ENCODE results near the gene PRDM4. TPM values are rescaled to one million over a fixed set of nuclear protein-coding genes. Genes with fewer than 3 reads are reported as not detected.

Gene PRDM4
- total and polyA plus RNA-seq, 2 of the 4 experiments (the other 2 are of a cell fraction) = 20.1 to 26.7 TPM

DNA sequence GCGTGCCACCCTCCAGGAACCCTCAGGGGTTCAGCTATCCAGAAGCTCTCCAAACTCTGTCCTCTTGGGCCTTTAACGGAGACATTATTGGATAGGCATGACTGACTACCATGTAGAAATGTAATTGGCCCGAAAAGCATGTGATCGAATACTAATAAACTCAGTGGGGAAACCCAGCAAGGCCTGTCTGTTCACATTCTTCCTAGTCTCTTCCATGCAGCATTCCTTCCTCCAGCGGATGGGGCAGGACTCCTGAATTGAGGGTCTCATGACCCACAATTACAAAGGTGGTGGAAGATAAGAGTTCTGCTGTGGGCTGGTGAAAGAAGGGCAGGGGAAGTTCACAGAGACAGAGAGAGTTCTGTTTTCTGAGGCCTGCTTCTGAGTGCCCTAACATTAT is 6.5 kb upstream of the PRDM4 start:
- no TSS peak for BruUV-seq (replicated peaks)
- Histone ChIP-seq H3K27ac (ENCODE audit: insufficient read depth, low read length) (no peak overlapping the region), H2BK15ac (ENCODE audit: low read depth, low read length) (no peak overlapping the region), H3K56ac (ENCODE audit: extremely low read depth, insufficient read depth, low read length) (no peak overlapping the region), H2AK9ac (replicated peaks; ENCODE audit: low read depth, low read length, poor library complexity) (no peak overlapping the region), H3K79me1 (ENCODE audit: low read depth in 1 of 2, low read length in 2 of 2) (no peaks in the 10 kb centered on the region), H4K5ac (ENCODE audit: low read depth, low read length) (no peak overlapping the region), H3K4me2 (ENCODE audit: low read depth, low read length) (no peak overlapping the region), H3K14ac (replicated peaks; ENCODE audit: low read depth, low read length) (no peak overlapping the region), H4K20me1 (ENCODE audit: insufficient read depth, low read length) (no peaks in the 10 kb centered on the region), H3K18ac (ENCODE audit: low read depth, low read length) (no peak overlapping the region), H3K23ac (ENCODE audit: low read depth, low read length) (no peak overlapping the region), H3K27me3 (ENCODE audit: control insufficient read depth, insufficient read depth, low read length) (peaks cover 7% of the 10 kb centered on the region), H4K8ac (ENCODE audit: low read depth in 2 of 2, low read length in 2 of 2) (no peak overlapping the region), H3K4me3 (ENCODE audit: insufficient read depth, low read depth, low read length) (no peak overlapping the region), H3K9ac (ENCODE audit: low read depth, low read length) (no peak overlapping the region), H2BK20ac (ENCODE audit: low read depth, low read length) (no peak overlapping the region), H2BK120ac (ENCODE audit: low read depth, low read length) (no peak overlapping the region), H3K9me3 (ENCODE audit: control insufficient read depth, insufficient read depth, low read length) (no peaks in the 10 kb centered on the region), H3K9me1 (ENCODE audit: insufficient read depth, low read length) (no peaks in the 10 kb centered on the region), H2AFZ (replicated peaks; ENCODE audit: low read length, poor library complexity) (no peak overlapping the region), H3K36me3 (ENCODE audit: control insufficient read depth, insufficient read depth, low read length) (no peaks in the 10 kb centered on the region), H2BK5ac (ENCODE audit: low read depth, low read length, poor library complexity, severe bottlenecking) (no peak overlapping the region), H2AK5ac (ENCODE audit: low read depth, low read length) (no peak overlapping the region), H3K4me1 (ENCODE audit: control insufficient read depth, insufficient read depth, low read length) (no peaks in the 10 kb centered on the region), H4K91ac (ENCODE audit: insufficient read depth, low read depth, low read length) (no peak overlapping the region), H3K4ac (ENCODE audit: low read depth, low read length) (no peak overlapping the region)
- dilution Hi-C loops (cut with HindIII; ENCODE audit: low sequenced_read_pairs, unreplicated experiment) = no loop called here
- POLR2A ChIA-PET (ENCODE audit: unreplicated experiment) = no interaction called here
- CTCF ChIA-PET = interaction anchor here (0.6 kb wide), 1 partner anchor 373 kb away, joined by 4 read pairs; no protein-coding TSS in a partner anchor
- TF ChIP-seq NFE2L2 (IDR thresholded peaks at IDR 0.05; ENCODE audit: low read depth, low read length) = no peak
- TF ChIP-seq FOS (IDR thresholded peaks at IDR 0.05; ENCODE audit: low read depth, low read length) = no peak
- no peak for TF ChIP-seq RCOR1 (IDR thresholded peaks at IDR 0.05; ENCODE audit: insufficient replicate concordance, low read length)
- TF ChIP-seq MAFK (IDR thresholded peaks at IDR 0.05; ENCODE audit: low read depth, low read length) = no peak
- no peak for TF ChIP-seq POLR2A (IDR thresholded peaks at IDR 0.05; ENCODE audit: low read depth, low read length)
- no peak for TF ChIP-seq SMC3 (IDR thresholded peaks at IDR 0.05; ENCODE audit: low read depth, low read length)
- TF ChIP-seq, protein P1, sequence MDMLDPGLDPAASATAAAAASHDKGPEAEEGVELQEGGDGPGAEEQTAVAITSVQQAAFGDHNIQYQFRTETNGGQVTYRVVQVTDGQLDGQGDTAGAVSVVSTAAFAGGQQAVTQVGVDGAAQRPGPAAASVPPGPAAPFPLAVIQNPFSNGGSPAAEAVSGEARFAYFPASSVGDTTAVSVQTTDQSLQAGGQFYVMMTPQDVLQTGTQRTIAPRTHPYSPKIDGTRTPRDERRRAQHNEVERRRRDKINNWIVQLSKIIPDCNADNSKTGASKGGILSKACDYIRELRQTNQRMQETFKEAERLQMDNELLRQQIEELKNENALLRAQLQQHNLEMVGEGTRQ (IDR thresholded peaks at IDR 0.05; ENCODE audit: low read depth, low read length) = no peak
- no peak for TF ChIP-seq RFX5 (IDR thresholded peaks at IDR 0.05; ENCODE audit: low read depth, low read length)
- TF ChIP-seq, protein P2, sequence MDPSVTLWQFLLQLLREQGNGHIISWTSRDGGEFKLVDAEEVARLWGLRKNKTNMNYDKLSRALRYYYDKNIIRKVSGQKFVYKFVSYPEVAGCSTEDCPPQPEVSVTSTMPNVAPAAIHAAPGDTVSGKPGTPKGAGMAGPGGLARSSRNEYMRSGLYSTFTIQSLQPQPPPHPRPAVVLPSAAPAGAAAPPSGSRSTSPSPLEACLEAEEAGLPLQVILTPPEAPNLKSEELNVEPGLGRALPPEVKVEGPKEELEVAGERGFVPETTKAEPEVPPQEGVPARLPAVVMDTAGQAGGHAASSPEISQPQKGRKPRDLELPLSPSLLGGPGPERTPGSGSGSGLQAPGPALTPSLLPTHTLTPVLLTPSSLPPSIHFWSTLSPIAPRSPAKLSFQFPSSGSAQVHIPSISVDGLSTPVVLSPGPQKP (IDR thresholded peaks at IDR 0.05; ENCODE audit: borderline replicate concordance, low read depth, low read length) = no peak
- no peak for TF ChIP-seq MXI1 (IDR thresholded peaks at IDR 0.05; ENCODE audit: borderline replicate concordance, low read depth, low read length)
- TF ChIP-seq MAZ (IDR thresholded peaks at IDR 0.05; ENCODE audit: borderline replicate concordance, low read depth, low read length) = no peak
- TF ChIP-seq, protein P3, sequence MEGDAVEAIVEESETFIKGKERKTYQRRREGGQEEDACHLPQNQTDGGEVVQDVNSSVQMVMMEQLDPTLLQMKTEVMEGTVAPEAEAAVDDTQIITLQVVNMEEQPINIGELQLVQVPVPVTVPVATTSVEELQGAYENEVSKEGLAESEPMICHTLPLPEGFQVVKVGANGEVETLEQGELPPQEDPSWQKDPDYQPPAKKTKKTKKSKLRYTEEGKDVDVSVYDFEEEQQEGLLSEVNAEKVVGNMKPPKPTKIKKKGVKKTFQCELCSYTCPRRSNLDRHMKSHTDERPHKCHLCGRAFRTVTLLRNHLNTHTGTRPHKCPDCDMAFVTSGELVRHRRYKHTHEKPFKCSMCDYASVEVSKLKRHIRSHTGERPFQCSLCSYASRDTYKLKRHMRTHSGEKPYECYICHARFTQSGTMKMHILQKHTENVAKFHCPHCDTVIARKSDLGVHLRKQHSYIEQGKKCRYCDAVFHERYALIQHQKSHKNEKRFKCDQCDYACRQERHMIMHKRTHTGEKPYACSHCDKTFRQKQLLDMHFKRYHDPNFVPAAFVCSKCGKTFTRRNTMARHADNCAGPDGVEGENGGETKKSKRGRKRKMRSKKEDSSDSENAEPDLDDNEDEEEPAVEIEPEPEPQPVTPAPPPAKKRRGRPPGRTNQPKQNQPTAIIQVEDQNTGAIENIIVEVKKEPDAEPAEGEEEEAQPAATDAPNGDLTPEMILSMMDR (conservative IDR thresholded peaks at IDR 0.05; ENCODE audit: low read depth, low read length) = no peak
- no peak for TF ChIP-seq CHD1 (IDR thresholded peaks at IDR 0.05; ENCODE audit: low read depth, low read length)
- no peak for TF ChIP-seq BHLHE40 (IDR thresholded peaks at IDR 0.05; ENCODE audit: low read depth, low read length)
- TF ChIP-seq CEBPB (IDR thresholded peaks at IDR 0.05; ENCODE audit: low read depth, low read length) = no peak
- TF ChIP-seq RAD21 (IDR thresholded peaks at IDR 0.05; ENCODE audit: low read length) = no peak
- intact Hi-C loops (cut with micrococcal nuclease) = no loop called here
- ATAC-seq (ENCODE audit: low read depth) (no peak), DNase-seq (no peak)
- WGBS, 2 experiments (ENCODE audit: extremely low coverage in 2 of 2, insufficient read length in 1 of 2) = no CpG with 5 or more reads among the region's 5 CpGs
- in situ Hi-C loops (cut with MboI; ENCODE audit: low sequenced_read_pairs) = no loop called here
